GM18909 (cell line): ENCODE results near the gene ARL2BP.
A peak's percentile ranks its signal among the peaks of the same experiment; 100 is the strongest.

Experiments used
- ATAC-seq: cut with Tn5 transposase; IDR thresholded peaks from one replicate; pipeline ENCODE4 v1.9.1; 2021; ENCODE audit warnings: mild to moderate bottlenecking; ENCODE audit not compliant: unreplicated experiment, poor library complexity

Gene ARL2BP

GRCh38 chr16:57234707-57235092 is 10.4 kb upstream of the ARL2BP start:
- ATAC-seq = no peak

GRCh38 chr16:57235128-57236021 is 9.7 kb upstream of the ARL2BP start:
- ATAC-seq = no peak

GRCh38 chr16:57236022-57236350 is 9.1 kb upstream of the ARL2BP start:
- no peak for ATAC-seq

GRCh38 chr16:57238682-57239081 is 6.4 kb upstream of the ARL2BP start:
- ATAC-seq = no peak

- ATAC-seq = no peak
These were observed 6.0 kb upstream of the ARL2BP start for GRCh38 chr16:57239107-57239506.

- no peak for ATAC-seq
These were observed 4.2 kb upstream of the ARL2BP start for GRCh38 chr16:57240851-57241250.

GRCh38 chr16:57242650-57243049 is 2.4 kb upstream of the ARL2BP start:
- no peak for ATAC-seq

GRCh38 chr16:57244463-57244766 is 644 bp upstream of the ARL2BP start:
- ATAC-seq = peak; percentile 23

- no peak for ATAC-seq
These were observed 534 bp downstream of the ARL2BP start for GRCh38 chr16:57245472-57246113.

GRCh38 chr16:57251352-57251751 is 6.3 kb downstream of the ARL2BP start:
- ATAC-seq = no peak

- ATAC-seq = no peak
These were observed 7.2 kb downstream of the ARL2BP start for GRCh38 chr16:57252148-57252721.

- ATAC-seq = no peak
These were observed 8.4 kb downstream of the ARL2BP start for GRCh38 chr16:57253466-57253865.

- no peak for ATAC-seq
These were observed 10.8 kb downstream of the ARL2BP start for GRCh38 chr16:57255686-57256415.

GRCh38 chr16:57256601-57257395 is 11.7 kb downstream of the ARL2BP start:
- ATAC-seq = no peak

- no peak for ATAC-seq
These were observed 12.5 kb downstream of the ARL2BP start for GRCh38 chr16:57257455-57258070.

GRCh38 chr16:57258226-57258909 is 13.3 kb downstream of the ARL2BP start:
- ATAC-seq = no peak

- ATAC-seq = no peak
These were observed 13.9 kb downstream of the ARL2BP start for GRCh38 chr16:57258910-57259475.

- no peak for ATAC-seq
These were observed 15.4 kb downstream of the ARL2BP start for GRCh38 chr16:57260294-57260929.
